Measurements from ENCODE around the gene RIC1. TPM values are rescaled to one million over a fixed set of nuclear protein-coding genes. Genes with fewer than 3 reads are reported as not detected.

The RIC1 gene
- total RNA-seq, 1 donor from 2014 or later = 9.7 TPM

GRCh38 chr9:5825223-5825622, 196.3 kb downstream of the RIC1 start:
- no peaks in the 10 kb centered on the region for H3K4me1 Mint-ChIP-seq (ENCODE audit: low read depth, unreplicated experiment)

More at GRCh38 chr9:5825223-5825622, 196.3 kb downstream of the RIC1 start:
- no peak for TF ChIP-seq CTCF (IDR thresholded peaks at IDR 0.05; ENCODE audit: partially characterized antibody, unreplicated experiment)
- no peak for DNase-seq
- Mint-ChIP-seq H3K27me3 (ENCODE audit: unreplicated experiment) (peaks cover 2% of the 10 kb centered on the region), H3K27ac (ENCODE audit: unreplicated experiment) (no peak overlapping the region), H3K9me3 (ENCODE audit: unreplicated experiment) (no peaks in the 10 kb centered on the region), H3K36me3 (ENCODE audit: unreplicated experiment) (no peaks in the 10 kb centered on the region), H3K4me3 (ENCODE audit: unreplicated experiment) (no peak overlapping the region)

Other genes starting within 250 kb of the RIC1 start
- gene PLGRKT, start 191.2 kb upstream of the RIC1 start, total RNA-seq (ENCODE audit: unreplicated experiment) = 16.3 TPM
- gene CD274, start 178.6 kb upstream of the RIC1 start, total RNA-seq (ENCODE audit: unreplicated experiment) = not detected
- not detected for gene PDCD1LG2, start 118.6 kb upstream of the RIC1 start, total RNA-seq (ENCODE audit: unreplicated experiment)
- 4.2 TPM for gene ERMP1, start 204.0 kb downstream of the RIC1 start, total RNA-seq (ENCODE audit: unreplicated experiment)